HL-60/S4 treated with retinoic acid at 250 ng/mL for 4 days and 3 days (cell line): ENCODE measurements around the gene GIGYF2.
"Not testable (repeated sequence)": the region's sequence is repeated elsewhere in the genome, so short reads cannot be mapped to it uniquely, and the experiment has no call there.

Experiments
- in situ Hi-C: fragments of 300-500 bp; cut with MboI; formaldehyde crosslinking; loops from 2 replicates; pipeline ENCODE4 v1.7.0; 2022; ENCODE audit warnings: low sequenced_read_pairs

Gene GIGYF2, protein sequence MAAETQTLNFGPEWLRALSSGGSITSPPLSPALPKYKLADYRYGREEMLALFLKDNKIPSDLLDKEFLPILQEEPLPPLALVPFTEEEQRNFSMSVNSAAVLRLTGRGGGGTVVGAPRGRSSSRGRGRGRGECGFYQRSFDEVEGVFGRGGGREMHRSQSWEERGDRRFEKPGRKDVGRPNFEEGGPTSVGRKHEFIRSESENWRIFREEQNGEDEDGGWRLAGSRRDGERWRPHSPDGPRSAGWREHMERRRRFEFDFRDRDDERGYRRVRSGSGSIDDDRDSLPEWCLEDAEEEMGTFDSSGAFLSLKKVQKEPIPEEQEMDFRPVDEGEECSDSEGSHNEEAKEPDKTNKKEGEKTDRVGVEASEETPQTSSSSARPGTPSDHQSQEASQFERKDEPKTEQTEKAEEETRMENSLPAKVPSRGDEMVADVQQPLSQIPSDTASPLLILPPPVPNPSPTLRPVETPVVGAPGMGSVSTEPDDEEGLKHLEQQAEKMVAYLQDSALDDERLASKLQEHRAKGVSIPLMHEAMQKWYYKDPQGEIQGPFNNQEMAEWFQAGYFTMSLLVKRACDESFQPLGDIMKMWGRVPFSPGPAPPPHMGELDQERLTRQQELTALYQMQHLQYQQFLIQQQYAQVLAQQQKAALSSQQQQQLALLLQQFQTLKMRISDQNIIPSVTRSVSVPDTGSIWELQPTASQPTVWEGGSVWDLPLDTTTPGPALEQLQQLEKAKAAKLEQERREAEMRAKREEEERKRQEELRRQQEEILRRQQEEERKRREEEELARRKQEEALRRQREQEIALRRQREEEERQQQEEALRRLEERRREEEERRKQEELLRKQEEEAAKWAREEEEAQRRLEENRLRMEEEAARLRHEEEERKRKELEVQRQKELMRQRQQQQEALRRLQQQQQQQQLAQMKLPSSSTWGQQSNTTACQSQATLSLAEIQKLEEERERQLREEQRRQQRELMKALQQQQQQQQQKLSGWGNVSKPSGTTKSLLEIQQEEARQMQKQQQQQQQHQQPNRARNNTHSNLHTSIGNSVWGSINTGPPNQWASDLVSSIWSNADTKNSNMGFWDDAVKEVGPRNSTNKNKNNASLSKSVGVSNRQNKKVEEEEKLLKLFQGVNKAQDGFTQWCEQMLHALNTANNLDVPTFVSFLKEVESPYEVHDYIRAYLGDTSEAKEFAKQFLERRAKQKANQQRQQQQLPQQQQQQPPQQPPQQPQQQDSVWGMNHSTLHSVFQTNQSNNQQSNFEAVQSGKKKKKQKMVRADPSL (N-terminal part only)

DNA sequence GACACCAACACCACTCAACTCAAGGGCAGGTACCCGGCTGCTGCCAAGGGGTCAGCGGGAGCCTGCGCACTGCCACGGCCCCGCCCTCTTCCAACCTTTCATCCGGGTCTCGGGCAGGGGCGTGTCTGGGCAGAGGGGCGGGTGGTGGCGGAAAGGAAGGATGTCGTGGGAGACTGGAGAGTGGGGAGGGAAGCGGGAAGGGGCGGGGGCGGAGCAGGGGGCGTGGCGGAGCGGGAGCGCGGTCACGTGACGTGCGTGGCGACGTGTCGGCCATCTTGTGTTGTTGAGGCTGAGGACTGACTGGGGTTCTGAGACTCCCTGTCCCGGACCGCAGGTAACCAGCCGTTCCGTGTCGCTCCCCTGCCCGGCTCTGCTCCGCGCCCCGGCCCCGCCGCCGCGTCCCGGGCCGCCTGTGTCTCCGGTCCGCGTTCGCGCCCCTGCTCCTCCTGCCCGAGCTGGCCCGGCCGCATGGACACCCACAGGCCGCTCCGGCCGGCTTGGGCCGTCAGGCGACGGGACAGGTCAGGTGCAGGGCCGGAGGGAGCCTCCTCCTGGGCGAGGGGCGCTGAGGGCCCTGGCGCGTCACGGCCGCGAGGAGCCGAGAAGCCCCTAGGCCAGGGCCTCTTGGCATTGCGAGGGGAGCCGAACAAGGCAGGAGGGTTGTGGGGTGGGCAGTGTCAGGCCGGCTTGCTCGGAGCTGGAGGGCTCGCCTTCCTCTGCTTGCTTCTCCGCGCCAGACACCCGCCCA, at the start of gene GIGYF2:
Gene GIGYF2, plus strand, starts transcription at position 273 of the 748 bp plus-strand sequence. CDS start 37,867 bp downstream, outside the sequence.
- in situ Hi-C loops, result no loop called here

DNA sequence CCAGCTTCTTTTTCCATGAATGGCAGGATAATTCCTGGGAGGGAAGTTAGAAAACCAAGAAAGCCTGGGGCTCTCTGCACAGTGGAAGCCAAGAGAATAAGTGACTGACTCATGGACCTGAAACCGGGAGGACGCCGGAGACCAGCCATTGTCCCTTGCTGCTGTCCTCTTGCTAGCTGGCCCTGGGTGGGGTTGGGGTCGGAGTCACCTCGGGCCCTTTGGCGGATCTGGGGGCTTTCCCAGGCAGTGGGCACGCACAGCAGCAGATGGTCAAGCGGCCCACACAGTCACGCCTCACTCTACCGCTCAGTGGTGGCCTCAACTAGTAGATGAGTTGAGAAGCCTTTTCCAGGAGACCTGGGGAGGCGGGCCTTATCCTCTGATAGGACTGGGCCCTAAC, 48.1 kb upstream of the GIGYF2 start:
- in situ Hi-C loops, result no loop called here

DNA sequence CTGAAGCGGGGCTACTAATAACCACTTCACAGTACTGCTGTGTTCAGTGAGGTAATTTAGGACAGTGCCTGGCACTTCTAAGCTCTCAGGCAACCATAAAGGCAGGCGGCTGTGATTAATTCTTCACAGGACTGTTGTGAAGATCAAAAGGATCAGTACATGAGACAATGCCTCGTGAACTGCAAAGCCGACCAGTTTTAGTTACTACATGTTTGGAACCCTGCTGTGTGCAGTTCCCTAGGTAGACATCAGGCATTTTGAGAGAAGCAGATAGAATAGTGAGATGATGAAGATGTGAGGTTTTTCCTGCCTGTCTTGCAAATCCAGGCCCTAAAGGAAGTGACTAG, 44.7 kb upstream of the GIGYF2 start:
- in situ Hi-C loops, result no loop called here

DNA sequence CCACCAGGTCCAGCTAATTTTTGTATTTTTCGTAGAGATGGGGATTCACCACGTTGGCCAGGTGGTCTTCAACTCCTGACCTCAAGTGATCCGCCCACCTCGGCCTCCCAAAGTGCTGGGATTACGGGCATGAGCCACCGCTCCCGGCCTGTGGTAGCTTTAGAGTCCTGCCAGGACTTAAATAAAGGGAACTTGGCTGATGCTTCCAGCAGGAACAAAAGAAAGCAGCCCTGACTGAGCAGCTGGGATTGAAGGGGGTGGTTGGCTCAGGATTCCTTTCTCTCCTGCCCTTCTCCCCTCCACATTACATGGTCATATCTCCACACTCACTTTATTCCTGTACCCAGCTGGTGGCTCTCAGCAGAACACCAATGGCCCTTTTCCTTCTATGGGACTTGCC, 43.7 kb upstream of the GIGYF2 start:
- in situ Hi-C loops, result no loop called here

DNA sequence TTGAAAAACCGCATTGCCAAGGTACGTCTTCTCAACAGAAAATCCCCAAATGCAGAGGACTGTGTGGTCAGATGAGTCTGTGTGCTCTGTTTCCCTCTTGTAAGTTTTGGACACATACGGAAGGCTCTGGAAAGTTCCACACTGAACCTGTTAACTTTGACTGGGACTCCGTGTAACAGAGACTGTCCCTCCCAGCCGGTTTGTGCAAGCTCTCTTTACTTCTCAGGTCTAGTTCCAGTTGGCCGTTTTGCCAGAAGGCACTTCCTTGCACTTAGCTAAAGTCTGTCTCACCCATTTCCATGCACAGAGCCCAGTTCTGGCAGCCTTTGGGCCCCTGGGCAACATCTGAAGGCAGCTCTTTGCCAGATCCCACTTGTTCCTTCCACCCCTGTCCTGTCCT, 41.7 kb upstream of the GIGYF2 start:
- in situ Hi-C loops, result no loop called here

DNA sequence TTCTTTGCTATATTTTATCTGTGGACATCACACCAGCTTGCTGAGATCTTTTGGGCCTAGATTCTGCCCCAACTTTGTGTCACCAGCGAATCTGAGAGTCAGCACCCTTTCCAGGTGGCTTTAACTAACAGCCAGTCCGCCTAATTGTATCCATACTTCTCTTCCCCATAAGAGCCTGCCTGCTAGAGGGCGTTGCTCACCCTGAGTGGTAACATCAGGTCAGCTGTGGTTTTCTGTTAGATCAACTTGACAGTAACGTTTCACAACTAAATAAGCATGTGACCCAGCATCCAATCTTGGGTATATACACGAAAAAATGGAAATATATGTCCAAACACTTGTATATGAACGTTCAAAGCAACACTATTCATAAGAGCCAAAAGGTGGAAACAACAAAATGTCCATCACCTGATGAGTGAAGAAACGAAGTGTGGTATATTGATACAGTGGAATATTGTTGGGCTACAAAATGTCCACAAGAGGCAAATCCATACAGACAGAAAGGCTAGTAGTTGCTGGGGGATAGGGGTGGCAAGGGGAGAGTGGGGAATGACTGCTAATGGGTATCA, 38.8 kb upstream of the GIGYF2 start:
- in situ Hi-C loops, result no loop called here

DNA sequence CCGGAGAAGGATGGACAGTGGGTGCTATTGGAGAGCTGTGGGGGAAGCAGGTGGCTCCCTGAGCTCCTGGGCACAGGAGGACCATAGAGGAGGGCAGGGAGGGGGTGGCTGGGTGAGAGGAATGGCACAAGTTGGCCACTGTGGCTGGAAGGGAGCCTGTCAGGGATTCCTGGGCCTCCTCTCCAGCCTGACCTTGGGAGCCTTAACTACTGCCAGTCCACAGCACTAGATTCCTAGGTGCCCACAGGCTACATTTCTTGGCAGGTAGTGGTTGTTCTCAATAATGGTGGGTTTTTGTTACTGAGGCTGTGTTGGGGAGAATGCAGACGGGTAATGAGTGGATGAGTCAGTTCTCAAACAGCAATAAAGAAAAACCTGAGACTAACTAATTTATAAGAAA, 37.8 kb upstream of the GIGYF2 start:
- in situ Hi-C loops, result no loop called here

DNA sequence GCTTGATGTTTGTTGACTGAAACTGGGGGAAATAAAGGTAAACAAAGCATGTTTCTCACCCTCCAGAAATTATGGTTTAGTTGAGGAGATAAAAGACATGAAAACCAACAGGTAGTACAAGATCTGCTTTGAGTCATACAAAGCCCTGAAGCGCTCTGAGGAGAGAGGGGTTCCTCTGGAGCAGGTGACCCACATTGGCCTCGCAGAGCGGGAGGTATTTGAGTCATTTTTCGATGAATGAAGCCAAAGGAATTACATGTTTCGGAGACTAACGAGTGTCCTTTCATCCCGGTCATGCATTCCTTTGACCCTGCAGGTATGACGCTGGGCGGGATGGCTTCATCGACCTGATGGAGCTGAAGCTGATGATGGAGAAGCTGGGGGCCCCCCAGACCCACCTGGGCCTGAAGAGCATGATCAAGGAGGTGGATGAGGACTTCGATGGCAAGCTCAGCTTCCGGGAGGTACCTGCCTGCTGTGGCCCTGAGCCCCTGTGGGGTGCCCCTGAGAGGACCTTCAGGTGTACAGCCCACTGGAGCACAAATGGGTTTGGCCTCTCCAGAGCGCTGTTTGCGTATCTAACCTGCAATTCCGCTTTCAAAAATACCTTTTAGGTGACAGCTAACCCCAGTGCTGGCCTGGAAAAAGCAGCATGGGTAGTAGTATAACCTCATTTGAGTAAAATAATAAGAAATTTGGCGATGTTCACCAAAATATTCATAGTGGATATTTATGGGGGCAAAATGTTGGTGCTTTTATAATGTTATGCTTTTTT, 34.5 kb upstream of the GIGYF2 start:
- in situ Hi-C loops, result no loop called here

DNA sequence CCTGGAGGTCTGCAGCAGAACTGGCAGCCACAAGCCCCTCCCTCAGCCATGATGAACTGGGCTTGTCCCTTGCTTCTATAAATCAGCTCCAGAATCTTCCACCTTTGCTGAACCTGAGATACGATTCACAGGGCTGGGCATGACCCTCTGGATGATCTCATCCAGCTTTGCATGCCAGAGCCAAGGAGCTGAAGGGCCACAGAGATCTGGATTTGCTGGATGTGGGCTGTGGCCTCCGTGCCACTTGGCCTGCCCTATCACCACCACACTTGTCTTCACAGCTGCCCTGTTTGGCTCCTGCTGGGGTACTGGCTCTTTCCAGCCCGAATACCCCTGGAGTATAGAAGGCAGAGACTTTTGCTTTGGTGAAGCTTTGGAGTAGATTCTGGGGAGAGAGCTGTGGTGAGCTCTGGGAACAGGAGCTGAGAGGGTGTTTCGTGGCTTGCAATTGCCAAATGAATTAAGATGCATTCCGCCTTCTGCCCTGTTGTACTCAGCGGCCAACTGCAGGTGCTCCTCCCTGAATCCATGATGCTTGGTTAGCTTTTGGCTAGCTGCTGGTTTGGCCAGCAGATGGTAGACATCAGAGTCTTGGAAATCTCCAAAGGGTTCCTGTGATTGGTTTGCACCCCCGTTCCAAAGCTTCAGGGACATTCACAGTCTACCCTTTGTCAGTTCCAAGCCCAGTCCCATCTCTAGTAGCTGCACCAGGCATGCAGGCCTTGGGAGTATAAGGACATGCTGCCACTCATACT, 30.9 kb upstream of the GIGYF2 start:
- in situ Hi-C loops, result no loop called here

DNA sequence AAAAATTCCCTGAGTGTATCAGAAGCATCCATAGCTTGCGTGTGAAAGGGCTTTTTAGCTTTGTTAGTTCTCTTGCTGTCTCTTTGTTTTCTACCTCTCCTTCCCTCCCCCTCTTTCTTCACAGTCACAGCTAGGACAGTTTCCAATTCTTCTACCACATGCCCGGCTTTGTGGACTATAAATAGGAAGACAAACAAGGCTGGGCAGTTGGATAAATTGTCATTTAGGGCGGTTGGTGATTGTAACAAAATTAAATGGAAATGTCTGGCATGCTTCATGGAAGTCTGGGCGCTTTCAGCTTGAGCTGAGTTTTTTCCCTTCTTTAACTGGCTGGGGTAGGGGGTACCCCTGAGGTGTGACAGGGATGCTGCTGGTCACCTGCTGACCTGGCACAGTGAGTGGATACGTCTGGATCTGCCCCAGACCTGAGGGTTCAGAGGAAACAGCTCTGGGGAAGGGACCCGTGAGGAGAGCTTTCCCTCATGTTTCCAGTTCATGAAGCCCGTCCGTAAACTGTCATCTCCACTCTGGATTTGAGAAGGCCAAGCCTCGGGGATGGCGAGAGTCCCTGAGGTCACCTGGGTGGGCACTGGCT, 29.0 kb upstream of the GIGYF2 start:
- in situ Hi-C loops, result no loop called here

DNA sequence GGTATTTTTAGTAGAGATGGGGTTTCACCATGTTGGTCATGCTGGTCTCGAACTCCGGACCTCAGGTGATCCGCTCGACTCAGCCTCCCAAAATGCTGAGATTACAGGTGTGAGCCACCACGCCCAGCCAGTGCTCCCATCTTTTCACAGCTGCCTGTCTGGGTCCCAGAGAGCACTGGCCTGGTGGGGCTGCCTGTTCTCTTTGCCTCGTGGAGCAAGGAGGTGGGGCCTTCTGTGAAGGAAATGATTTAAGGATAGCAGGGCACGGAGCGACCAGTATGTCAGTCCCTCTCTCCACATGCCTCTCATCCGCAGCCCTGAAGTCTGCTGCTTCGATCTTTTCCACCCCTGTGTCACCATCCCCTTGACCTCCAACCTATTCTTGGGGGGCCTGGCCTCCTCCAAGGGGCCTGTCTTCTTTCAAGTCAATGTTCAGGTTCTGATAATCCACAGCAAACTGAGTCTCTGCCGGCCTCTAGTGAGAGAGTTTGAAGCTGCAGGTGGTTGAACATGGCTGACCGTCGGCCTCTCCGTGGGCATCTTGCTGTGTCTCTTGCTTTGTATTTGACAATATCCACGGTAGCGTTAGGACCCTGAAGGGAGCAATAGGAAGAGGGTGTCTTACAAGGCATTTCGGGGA, 28.2 kb upstream of the GIGYF2 start:
- in situ Hi-C loops, result no loop called here

DNA sequence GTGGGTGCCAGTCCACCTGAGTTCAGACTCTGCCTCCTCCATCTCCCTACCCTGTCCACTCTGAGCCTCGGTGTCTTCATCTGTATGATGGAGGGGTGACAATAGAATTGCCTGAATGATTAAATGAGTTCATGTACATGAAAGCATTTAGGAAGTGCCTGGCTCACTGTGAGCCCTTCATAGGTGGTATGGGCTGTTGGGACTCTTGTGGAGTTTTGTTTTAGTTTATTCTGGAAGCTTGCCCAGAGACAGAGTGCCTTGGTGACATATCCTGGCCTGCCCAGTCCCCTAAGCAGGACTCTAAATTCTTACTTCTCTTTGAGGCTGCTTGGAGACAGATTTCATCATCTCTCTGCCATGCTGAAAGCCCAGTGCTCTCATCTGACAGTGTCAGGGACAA, 24.5 kb upstream of the GIGYF2 start:
- in situ Hi-C loops, result no loop called here

DNA sequence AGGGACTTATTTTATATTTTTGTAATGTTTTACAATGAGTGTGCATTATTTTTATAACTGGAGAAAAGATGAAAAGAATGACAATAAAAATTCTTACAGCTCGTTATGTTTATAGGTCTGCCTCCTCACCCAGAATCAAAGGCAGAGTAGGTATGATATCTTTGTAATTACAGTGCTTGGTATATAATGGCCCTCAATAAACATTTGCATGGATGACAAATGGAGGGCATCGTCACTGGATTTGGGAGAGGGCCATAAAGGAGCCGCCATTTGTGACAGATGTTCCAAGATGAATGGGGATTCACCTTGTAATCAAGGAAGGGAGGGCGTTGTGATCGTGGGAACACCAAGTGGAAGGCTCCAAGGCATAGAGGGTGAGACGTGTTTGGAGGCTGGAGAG, 22.6 kb upstream of the GIGYF2 start:
- in situ Hi-C loops, result no loop called here

DNA sequence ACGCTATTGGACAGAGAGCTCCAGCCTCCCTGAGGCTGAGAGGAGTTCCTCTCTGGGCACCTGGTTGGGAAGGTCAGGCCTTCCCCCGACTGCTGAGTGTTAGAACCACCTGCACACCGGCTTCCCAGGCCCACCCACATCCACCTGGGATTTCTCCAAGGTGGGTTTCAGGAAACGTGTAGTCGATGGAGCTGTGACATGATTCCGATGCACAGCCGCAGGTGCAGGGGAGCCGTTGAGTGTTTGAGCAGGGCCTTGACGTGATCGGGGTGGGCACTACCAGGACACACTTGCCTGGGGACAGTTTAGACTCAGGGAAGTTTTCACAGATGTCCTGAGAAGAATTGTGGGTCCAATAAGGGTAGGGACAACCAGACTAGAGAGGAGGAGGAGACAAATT, 21.8 kb upstream of the GIGYF2 start:
- in situ Hi-C loops, result no loop called here

DNA sequence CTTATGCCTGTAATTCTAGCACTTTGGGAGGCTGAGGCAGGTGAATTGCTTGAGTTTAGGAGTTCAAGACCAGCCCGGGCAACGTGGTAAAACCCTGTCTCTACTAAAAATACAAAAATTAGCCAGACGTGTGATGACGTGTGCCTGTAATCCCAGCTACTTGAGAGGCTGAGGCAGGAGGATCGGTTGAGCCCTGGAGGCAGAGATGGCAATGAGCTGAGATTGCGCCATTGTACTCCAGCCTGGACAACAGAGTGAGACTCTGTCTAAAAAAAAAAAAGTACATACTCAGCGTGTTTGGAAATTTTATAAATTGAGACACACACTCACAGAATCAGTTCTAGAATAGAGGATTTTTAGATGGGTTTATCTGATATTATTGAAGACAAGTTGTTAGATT, 17.1 kb upstream of the GIGYF2 start:
- in situ Hi-C loops, result no loop called here

DNA sequence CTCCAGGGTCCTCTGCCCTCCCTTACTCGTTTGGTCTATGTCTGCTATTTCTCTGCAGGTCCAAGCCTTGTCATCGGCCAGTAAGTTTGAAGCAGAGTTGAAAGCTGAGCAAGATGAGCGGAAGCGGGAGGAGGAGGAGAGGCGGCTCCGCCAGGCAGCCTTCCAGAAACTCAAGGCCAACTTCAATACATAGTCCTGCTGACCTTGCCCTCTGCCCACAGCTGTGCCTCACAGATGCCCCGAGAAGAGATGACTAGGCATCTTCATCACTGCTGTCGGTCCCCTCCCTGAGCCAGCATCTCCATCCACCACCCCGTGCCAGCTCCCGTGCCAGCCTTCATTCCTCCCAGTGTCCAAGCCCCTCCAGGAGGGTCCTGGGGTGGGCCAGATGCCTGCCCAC, 15.6 kb upstream of the GIGYF2 start:
- in situ Hi-C loops, result no loop called here

DNA sequence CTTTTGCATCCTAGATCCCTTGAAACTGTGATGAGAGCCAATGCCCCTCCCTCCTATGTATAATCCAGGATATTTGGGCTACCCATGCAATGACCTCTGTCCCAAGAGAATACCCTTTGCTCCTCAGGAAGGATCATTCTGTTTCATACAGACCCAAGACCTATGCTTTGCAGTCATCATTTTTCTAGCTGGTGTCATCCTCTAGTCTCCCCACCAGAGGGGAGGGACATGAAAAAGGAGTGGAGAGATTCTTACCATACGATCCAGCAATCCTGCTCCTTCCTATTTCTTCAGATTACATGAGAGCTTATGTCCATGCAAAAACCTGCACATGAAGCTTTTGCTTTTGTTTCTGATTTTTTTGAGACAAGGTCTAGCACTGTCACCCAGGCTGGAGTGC, 13.8 kb upstream of the GIGYF2 start:
- in situ Hi-C loops, result no loop called here

DNA sequence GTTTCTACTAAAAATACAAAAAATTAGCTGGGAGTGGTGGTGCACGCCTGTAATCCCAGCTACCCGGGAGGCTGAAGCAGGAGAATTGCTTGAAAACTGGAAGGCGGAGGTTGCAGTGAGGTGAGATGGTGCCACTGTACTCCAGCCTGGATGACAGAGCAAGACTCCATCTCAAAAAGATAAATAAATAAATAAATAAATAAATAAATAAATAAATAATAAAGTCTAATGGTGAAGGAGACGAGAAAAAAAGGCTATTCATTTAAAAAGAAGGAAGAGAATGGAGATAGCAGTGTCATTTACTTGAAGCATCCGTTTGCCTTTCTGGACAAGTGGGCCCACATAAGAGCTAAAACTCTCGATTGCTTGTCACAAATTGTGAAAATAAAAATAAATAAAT, 11.7 kb upstream of the GIGYF2 start:
- in situ Hi-C loops, result not testable (repeated sequence)
